Spleen (tissue), 13 donors: ENCODE data around the gene DYNC1LI1. TPM values are rescaled to one million over a fixed set of nuclear protein-coding genes. Genes with fewer than 3 reads are reported as not detected.
A peak's percentile ranks its signal among the peaks of the same experiment; 100 is the strongest.

Experiments
- DNase-seq: peaks from one replicate; pipeline ENCODE4 v3.0.0-alpha.2; 2020
- H3K27ac ChIP-seq, 8 donors: fragments of 200-600 bp; sonication (generic) in 7 of 8; 1 replicate in 4 of 8; 2 replicates in 4 of 8; pipeline versions ENCODE4 v1.5.0 to v1.8.0; 2016 to 2021; ENCODE audit warnings: inconsistent platforms in 4 of 8, mild to moderate bottlenecking in 4 of 8, moderate library complexity in 1 of 8
- H3K27me3 ChIP-seq, 7 donors: fragments of 200-600 bp; sonication (generic) in 6 of 7; replicated peaks in 1 of 7; 1 replicate in 4 of 7; 2 replicates in 3 of 7; pipeline versions ENCODE4 v1.5.0 to v1.8.0; 2016 to 2021; ENCODE audit warnings: inconsistent platforms in 3 of 7, mild to moderate bottlenecking in 1 of 7
- H3K36me3 ChIP-seq, 6 donors: fragments of 200-600 bp; sonication (generic) in 5 of 6; 1 replicate in 4 of 6; 2 replicates in 2 of 6; pipeline versions ENCODE4 v1.5.0 to v1.8.0; 2016 to 2021; ENCODE audit warnings: inconsistent platforms in 2 of 6
- H3K4me1 ChIP-seq, 6 donors: fragments of 200-600 bp; sonication (generic) in 5 of 6; 1 replicate in 3 of 6; 2 replicates in 3 of 6; pipeline versions ENCODE4 v1.5.0 to v1.8.0; 2016 to 2021; ENCODE audit warnings: inconsistent platforms in 3 of 6
- H3K4me3 ChIP-seq, 8 donors: fragments of 200-600 bp; sonication (generic) in 7 of 8; 1 replicate in 4 of 8; 2 replicates in 4 of 8; pipeline versions ENCODE4 v1.5.0 to v1.8.0; 2016 to 2021; ENCODE audit warnings: inconsistent platforms in 4 of 8, mild to moderate bottlenecking in 4 of 8, moderate library complexity in 2 of 8
- H3K9me3 ChIP-seq, 8 donors: fragments of 200-600 bp; sonication (generic) in 7 of 8; 1 replicate in 4 of 8; 2 replicates in 4 of 8; pipeline versions ENCODE4 v1.5.0 to v1.8.0; 2016 to 2021; ENCODE audit warnings: inconsistent platforms in 4 of 8
- CTCF ChIP-seq, 11 experiments: fragments of 200-600 bp in 7 of 11; fragments of 450-650 bp in 4 of 11; sonication (generic) in 4 of 11; IDR thresholded peaks in 8 of 11; conservative IDR thresholded peaks in 3 of 11; 1 replicate in 7 of 11; 2 replicates in 4 of 11; pipeline versions ENCODE4 v1.4.0 to v1.8.0; 2016 to 2021; ENCODE audit warnings: antibody characterized with exemption in 11 of 11, inconsistent platforms in 4 of 11, mild to moderate bottlenecking in 1 of 11
- POLR2A ChIP-seq, 3 donors: fragments of 450-650 bp; IDR thresholded peaks; one replicate each; pipeline ENCODE4 v1.5.1; 2017; ENCODE audit warnings: antibody characterized with exemption in 3 of 3, mild to moderate bottlenecking in 1 of 3
- POLR2AphosphoS5 ChIP-seq, 3 donors: sonication (generic); formaldehyde crosslinking; IDR thresholded peaks; one replicate each; pipeline ENCODE4 v1.5.1; 2017; ENCODE audit warnings: antibody characterized with exemption in 3 of 3
- WGBS, 5 donors: extraction: QIAGEN DNeasy Blood & Tissue Kit in 3 of 5; methylation state at CpG; one replicate each; pipeline versions ENCODE4 v1.1.5 to v1.1.7; 2013 to 2018; 5-methylcytosine and 5-hydroxymethylcytosine counted together
- intact Hi-C: fragments of 100-400 bp; cut with DNase I; formaldehyde crosslinking; loops from one replicate; pipeline ENCODE4 v1.15.0; 2023; ENCODE audit warnings: low total_unique reads
- long read RNA-seq, 2 donors: transcript quantifications; one replicate each; lab custom pipeline, GENCODE V29; 2026
- polyA plus RNA-seq, 3 donors: library from polyadenylated mRNA; stranded (reverse); fragments of 200-250 nt; gene quantifications; one replicate each; pipeline ENCODE4 v1.2.1, GENCODE V29; 2013
- total RNA-seq, 7 donors: library from RNA; depleted of rRNA in 3 of 7; stranded (reverse); fragments of >200 nt in 3 of 7; fragmentation: NEBNext Ultra II Directional in 4 of 7; extraction: Animal tissue kit (Norgen Biotek cat#: 25700) in 4 of 7; gene quantifications; one replicate each; pipeline versions ENCODE4 v1.1.0 to v1.2.1, GENCODE V29; 2016 to 2021
- donor health status: healthy with polysubstance abuse.
- donor health status: DM: no; HTN: no; CAD: no; lungs with moderate emphysema.
- donor health status: DM: no; HTN: no; CAD: no.
- donor health status: Bipolar disorder and iron deficiency.
- donor health status: healthy.
- donor health status: DM: no; HTN: no; CAD: no.
- donor health status: DM: yes; HTN: yes; CAD: no.

The DYNC1LI1 gene
- 10 to 100 TPM; 34.0 to 46.4 (median 38.0) TPM for total RNA-seq
- polyA plus RNA-seq: 10 to 100 TPM; 13.3 to 19.5 (median 16.6) TPM
- long read RNA-seq, donor 1, transcript DYNC1LI1-207 (3 exons, 814 nt): major isoform, 9 of 36 reads
- long read RNA-seq, donor 1, transcript DYNC1LI1-201 (13 exons, 2,504 nt): minor isoform, 6 of 36 reads
- long read RNA-seq, donor 1, partial matches to known transcripts: 21 of 36 reads
- long read RNA-seq, donor 1, other reads (novel, unspliced or antisense): 0 of 36 reads
- long read RNA-seq, donor 2, transcript DYNC1LI1-207 (3 exons, 814 nt): major isoform, 8 of 27 reads
- long read RNA-seq, donor 2, transcript DYNC1LI1-201 (13 exons, 2,504 nt): minor isoform, 5 of 27 reads
- long read RNA-seq, donor 2, partial matches to known transcripts: 14 of 27 reads
- long read RNA-seq, donor 2, other reads (novel, unspliced or antisense): 0 of 27 reads

GRCh38 chr3:32570421-32571191 is at the start of gene DYNC1LI1:
Gene DYNC1LI1 (minus strand): TSS chr3:32570858. CDS start chr3:32570770, 88 bp downstream.
- peak; percentile 91 to 93 (median 93) for TF ChIP-seq POLR2AphosphoS5 (IDR thresholded peaks at IDR 0.05)
- TF ChIP-seq CTCF (IDR thresholded peaks at IDR 0.05 in 8 of 11, conservative IDR thresholded peaks at IDR 0.05 in 3 of 11): peak in 1 of 11 experiments; percentile 0
- TF ChIP-seq POLR2A (IDR thresholded peaks at IDR 0.05): peak in 2 of 3 donors; percentile 7 to 49

GRCh38 chr3:32619395-32619794 is 48.7 kb upstream of the DYNC1LI1 start:
- no peak for TF ChIP-seq POLR2AphosphoS5 (IDR thresholded peaks at IDR 0.05)
- TF ChIP-seq POLR2A (IDR thresholded peaks at IDR 0.05): no peak
- TF ChIP-seq CTCF (IDR thresholded peaks at IDR 0.05 in 8 of 11, conservative IDR thresholded peaks at IDR 0.05 in 3 of 11): no peak
- Histone ChIP-seq H3K27ac (no peak overlapping the region), H3K9me3 (peaks cover 0 to 23% (median 3%) of the 10 kb centered on the region in 8 donors), H3K4me3 (no peak overlapping the region), H3K36me3 (no peaks in the 10 kb centered on the region), H3K4me1 (no peaks in the 10 kb centered on the region), H3K27me3 (no peaks in the 10 kb centered on the region)
- no peak for DNase-seq
- intact Hi-C loops: no loop called here

More at GRCh38 chr3:32570421-32571191, at the start of gene DYNC1LI1:
- Histone ChIP-seq H3K27me3 (no peaks in the 10 kb centered on the region), H3K4me1 (peaks cover 5 to 66% (median 36%) of the 10 kb centered on the region in 6 donors), H3K9me3 (no peaks in the 10 kb centered on the region), H3K36me3 (peaks cover 0 to 11% (median 3%) of the 10 kb centered on the region in 6 donors), H3K4me3 (peak within 1 kb of the TSS; percentile 84 to 99 (median 96)), H3K27ac (peak within 1 kb of the TSS; percentile 97 to 99 (median 98))
- 0 to 1% (median 0%) methylated on average over 32 to 89 of the region's 89 CpGs for whole genome bisulfite sequencing, 5 donors
- intact Hi-C loops: no loop called here
- DNase-seq: peak; percentile 99

GRCh38 chr3:32616267-32616962 is 45.8 kb upstream of the DYNC1LI1 start:
- TF ChIP-seq POLR2A (IDR thresholded peaks at IDR 0.05): no peak
- no peak for TF ChIP-seq CTCF (IDR thresholded peaks at IDR 0.05 in 8 of 11, conservative IDR thresholded peaks at IDR 0.05 in 3 of 11)
- TF ChIP-seq POLR2AphosphoS5 (IDR thresholded peaks at IDR 0.05): no peak
- Histone ChIP-seq H3K27ac (no peak overlapping the region), H3K9me3 (peaks cover 0 to 23% (median 3%) of the 10 kb centered on the region in 8 donors), H3K27me3 (no peaks in the 10 kb centered on the region), H3K4me3 (no peak overlapping the region), H3K36me3 (no peaks in the 10 kb centered on the region), H3K4me1 (no peaks in the 10 kb centered on the region)
- DNase-seq: no peak
- intact Hi-C loops: no loop called here
- WGBS, 5 donors: 86 to 97% (median 93%) methylated on average over 14 of the region's 14 CpGs
